ENCODE data around the gene METTL16.
"Not testable (repeated sequence)": the region's sequence is repeated elsewhere in the genome, so short reads cannot be mapped to it uniquely, and the experiment has no call there.

The METTL16 gene

GRCh38 chr17:2521257-2521656, 9.6 kb upstream of the METTL16 start:
- no peak for DNase-seq

GRCh38 chr17:2517539-2517938, 5.9 kb upstream of the METTL16 start:
- DNase-seq: no peak
- TF ChIP-seq GATA1 (IDR thresholded peaks at IDR 0.05; ENCODE audit: low read depth, low read length) (no peak), POLR2A (IDR thresholded peaks at IDR 0.05; ENCODE audit: low read length) (no peak)

More at GRCh38 chr17:2521257-2521656, 9.6 kb upstream of the METTL16 start:
- TF ChIP-seq POLR2A (IDR thresholded peaks at IDR 0.05; ENCODE audit: low read length) (no peak), GATA1 (IDR thresholded peaks at IDR 0.05; ENCODE audit: low read depth, low read length) (no peak)

GRCh38 chr17:2511138-2511461, 588 bp downstream of the METTL16 start:
- no peak for DNase-seq
- TF ChIP-seq GATA1 (IDR thresholded peaks at IDR 0.05; ENCODE audit: low read depth, low read length) (no peak), POLR2A (IDR thresholded peaks at IDR 0.05; ENCODE audit: low read length) (no peak)

GRCh38 chr17:2510559-2510958, 1.1 kb downstream of the METTL16 start:
- peak; percentile 20 to 31 for DNase-seq
- TF ChIP-seq GATA1 (IDR thresholded peaks at IDR 0.05; ENCODE audit: low read depth, low read length) (no peak), POLR2A (IDR thresholded peaks at IDR 0.05; ENCODE audit: low read length) (no peak)

GRCh38 chr17:2508035-2508434, 3.7 kb downstream of the METTL16 start:
- TF ChIP-seq POLR2A (IDR thresholded peaks at IDR 0.05; ENCODE audit: low read length) (no peak), GATA1 (IDR thresholded peaks at IDR 0.05; ENCODE audit: low read depth, low read length) (no peak)

GRCh38 chr17:2507015-2507414, 4.7 kb downstream of the METTL16 start:
- DNase-seq: not testable (repeated sequence)

More at GRCh38 chr17:2508035-2508434, 3.7 kb downstream of the METTL16 start:
- no peak for DNase-seq

GRCh38 chr17:2503627-2504026, 8.1 kb downstream of the METTL16 start:
- TF ChIP-seq POLR2A (IDR thresholded peaks at IDR 0.05; ENCODE audit: low read length): no peak
- TF ChIP-seq GATA1 (IDR thresholded peaks at IDR 0.05; ENCODE audit: low read depth, low read length): no peak
- DNase-seq: no peak

GRCh38 chr17:2502871-2503580, 8.7 kb downstream of the METTL16 start:
- no peak for DNase-seq
- TF ChIP-seq POLR2A (IDR thresholded peaks at IDR 0.05; ENCODE audit: low read length) (no peak), GATA1 (IDR thresholded peaks at IDR 0.05; ENCODE audit: low read depth, low read length) (no peak)

- TF ChIP-seq POLR2A (IDR thresholded peaks at IDR 0.05; ENCODE audit: low read length): no peak
- no peak for TF ChIP-seq GATA1 (IDR thresholded peaks at IDR 0.05; ENCODE audit: low read depth, low read length)
- no peak for DNase-seq
Observed at GRCh38 chr17:2500446-2500845, 11.2 kb downstream of the METTL16 start.

- not testable (repeated sequence) for DNase-seq
Observed at GRCh38 chr17:2489286-2489685, 22.4 kb downstream of the METTL16 start.

GRCh38 chr17:2487306-2487705, 24.4 kb downstream of the METTL16 start:
- TF ChIP-seq GATA1 (IDR thresholded peaks at IDR 0.05; ENCODE audit: low read depth, low read length): no peak
- no peak for DNase-seq

GRCh38 chr17:2486709-2487108, 25.0 kb downstream of the METTL16 start:
- DNase-seq: not testable (repeated sequence)

- DNase-seq: no peak
- no peak for TF ChIP-seq POLR2A (IDR thresholded peaks at IDR 0.05; ENCODE audit: low read length)
Observed at GRCh38 chr17:2485970-2486369, 25.7 kb downstream of the METTL16 start.

GRCh38 chr17:2485543-2485942, 26.1 kb downstream of the METTL16 start:
- DNase-seq: no peak
- TF ChIP-seq GATA1 (IDR thresholded peaks at IDR 0.05; ENCODE audit: low read depth, low read length): no peak
- TF ChIP-seq POLR2A (IDR thresholded peaks at IDR 0.05; ENCODE audit: low read length): no peak

GRCh38 chr17:2484876-2485275, 26.8 kb downstream of the METTL16 start:
- DNase-seq: no peak
- TF ChIP-seq GATA1 (IDR thresholded peaks at IDR 0.05; ENCODE audit: low read depth, low read length): no peak

GRCh38 chr17:2483084-2483483, 28.6 kb downstream of the METTL16 start:
- no peak for TF ChIP-seq GATA1 (IDR thresholded peaks at IDR 0.05; ENCODE audit: low read depth, low read length)
- TF ChIP-seq POLR2A (IDR thresholded peaks at IDR 0.05; ENCODE audit: low read length): no peak
- DNase-seq: no peak

All from erythroblast (primary cell).